GOT3 (cell line): ENCODE data around the gene DIS3L2.

Experiments
- DNase-seq: peaks from one replicate; lab custom pipeline; 2025; ENCODE audit warnings: mixed read lengths; lab: John Stamatoyannopoulos, UW

The DIS3L2 gene

GRCh38 chr2:231955758-231956472 is 5.6 kb upstream of the DIS3L2 start:
- DNase-seq = no peak

- no peak for DNase-seq
Observed at GRCh38 chr2:231957913-231958763, 3.4 kb upstream of the DIS3L2 start.

- no peak for DNase-seq
Observed at GRCh38 chr2:231960810-231961348, 634 bp upstream of the DIS3L2 start.

DNA sequence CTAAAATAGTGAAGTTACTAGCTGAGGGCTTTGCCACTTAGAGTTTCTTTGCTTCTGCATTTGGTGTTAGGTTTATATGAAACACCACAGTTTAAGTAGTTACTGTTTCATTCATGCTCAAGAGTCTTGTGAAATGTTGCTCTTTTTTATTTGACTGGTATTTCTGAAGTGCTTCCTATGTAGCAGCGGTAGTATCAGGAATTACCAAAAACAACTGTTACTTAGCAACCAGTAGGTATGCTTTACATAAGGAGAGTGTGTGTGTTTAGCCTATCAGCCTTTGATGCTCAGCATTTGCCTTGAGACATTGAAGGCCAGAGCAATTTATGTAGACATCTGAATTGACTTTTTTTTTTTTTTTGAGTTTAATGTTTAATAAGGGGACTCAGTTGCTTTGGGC is 3.6 kb downstream of the DIS3L2 start:
- DNase-seq = no peak

GRCh38 chr2:231966886-231967285 is 5.4 kb downstream of the DIS3L2 start:
- no peak for DNase-seq

- DNase-seq = no peak
Observed at GRCh38 chr2:231968820-231969219, 7.3 kb downstream of the DIS3L2 start.

DNA sequence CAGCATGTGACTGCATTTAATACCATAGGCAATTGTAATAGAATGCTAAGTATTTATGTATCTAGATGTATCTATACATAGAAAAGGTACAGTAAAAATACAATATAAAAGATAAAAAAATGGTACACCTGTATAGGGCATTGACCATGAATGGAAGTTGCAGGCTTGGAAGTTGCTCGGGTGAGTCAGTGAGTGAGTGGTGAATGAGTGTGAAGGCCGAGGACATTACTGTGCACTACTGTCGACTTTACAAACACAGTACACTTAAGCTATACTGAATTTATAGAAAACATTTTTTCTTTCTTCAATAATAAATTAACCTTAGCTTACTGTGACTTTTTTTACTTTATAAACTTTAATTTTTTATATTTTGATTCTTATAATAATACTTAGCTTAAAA is 8.9 kb downstream of the DIS3L2 start:
- no peak for DNase-seq

DNA sequence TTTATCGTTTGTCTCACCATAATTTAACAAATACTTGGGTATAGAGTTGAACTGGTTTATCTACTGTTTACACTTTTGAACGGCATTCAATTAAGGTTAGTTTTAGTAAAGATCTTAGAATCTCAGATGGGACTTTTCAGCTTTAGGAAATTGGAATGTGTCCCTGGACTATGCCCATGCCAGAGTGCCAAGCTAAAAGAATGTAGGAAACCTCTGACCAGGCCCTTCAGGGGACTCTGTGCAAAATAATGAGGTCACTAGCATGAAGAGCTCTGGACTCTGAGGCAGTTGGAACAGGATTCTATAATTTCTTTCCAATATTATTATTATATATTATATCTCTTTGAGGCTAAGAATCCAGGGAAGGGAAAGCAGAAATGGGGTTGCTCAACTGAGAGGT is 13.5 kb downstream of the DIS3L2 start:
- no peak for DNase-seq

GRCh38 chr2:231977430-231977829 is 15.9 kb downstream of the DIS3L2 start:
- no peak for DNase-seq

- DNase-seq = no peak
Observed at GRCh38 chr2:231984992-231985391, 23.5 kb downstream of the DIS3L2 start.

DNA sequence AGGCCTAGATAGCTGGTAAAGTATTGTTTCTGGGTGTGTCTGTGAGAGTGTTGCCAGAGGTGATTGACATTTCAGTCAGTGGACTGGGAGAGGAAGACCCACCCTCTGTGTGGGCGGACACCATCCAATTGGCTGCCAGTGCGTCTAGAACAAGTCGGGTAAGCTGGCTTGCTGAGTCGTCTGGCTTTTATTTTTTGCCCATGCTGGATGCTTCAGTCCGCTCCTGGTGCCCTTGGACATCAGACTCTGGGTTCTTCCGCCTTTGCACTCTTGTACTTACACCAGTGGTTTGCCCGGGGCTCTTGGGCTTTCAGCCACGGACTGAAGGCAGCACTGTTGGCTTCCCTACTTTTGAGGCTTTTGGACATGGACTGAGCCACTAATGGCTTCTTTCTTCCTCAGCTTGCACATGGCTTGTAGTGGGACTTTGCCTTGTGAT is 24.3 kb downstream of the DIS3L2 start:
- DNase-seq = no peak

DNA sequence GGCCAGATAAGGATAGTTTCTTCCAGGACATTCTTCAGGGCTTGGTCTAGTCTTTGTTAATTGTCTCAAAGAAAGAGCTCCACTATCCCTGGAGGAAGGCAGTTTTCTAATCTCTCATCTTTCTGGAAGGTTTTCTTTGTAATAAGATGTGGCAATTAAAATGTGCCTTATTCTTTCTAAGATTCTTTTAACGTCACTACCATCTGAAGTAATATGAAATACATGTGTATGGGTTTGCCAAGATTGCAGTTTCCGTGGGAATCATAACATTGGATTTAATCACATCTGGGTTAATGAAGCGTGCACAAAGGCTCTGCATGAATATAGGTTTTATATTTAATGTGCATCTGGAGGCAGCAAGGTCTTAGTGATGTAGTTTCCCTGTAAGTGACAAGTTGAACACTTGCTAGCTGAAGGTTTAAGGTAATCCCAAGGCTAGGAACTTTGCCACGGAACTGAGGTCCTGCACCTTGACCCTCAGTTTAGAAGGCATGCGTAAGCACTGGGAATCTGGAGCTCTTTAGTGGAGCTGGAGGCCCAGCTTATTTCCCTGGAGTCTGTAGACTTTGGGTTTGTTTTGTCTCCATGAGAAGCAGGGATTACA is 25.7 kb downstream of the DIS3L2 start:
- no peak for DNase-seq

GRCh38 chr2:231988179-231988866 is 26.8 kb downstream of the DIS3L2 start:
- no peak for DNase-seq

GRCh38 chr2:231991664-231992063 is 30.2 kb downstream of the DIS3L2 start:
- no peak for DNase-seq

DNA sequence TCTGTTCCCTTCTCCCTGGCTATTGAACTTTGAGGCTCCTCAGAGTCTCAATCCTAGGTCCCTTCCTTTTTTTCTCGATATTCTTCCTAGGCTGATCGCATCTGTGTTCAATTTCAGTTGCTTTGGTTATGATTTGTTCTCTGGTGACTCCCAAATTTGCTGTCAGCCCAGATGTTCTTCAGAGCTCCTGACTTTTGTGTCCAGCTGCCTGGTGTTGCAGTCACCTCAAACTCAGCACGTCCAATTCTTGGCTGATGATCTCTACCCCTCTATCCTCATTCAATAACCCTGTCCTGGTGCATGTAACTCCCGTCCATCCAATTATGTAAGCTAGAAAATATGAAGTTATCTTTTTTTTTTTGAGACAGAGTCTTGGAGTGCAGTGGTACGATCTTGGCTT is 31.4 kb downstream of the DIS3L2 start:
- no peak for DNase-seq

- no peak for DNase-seq
Observed at GRCh38 chr2:231996797-231997540, 35.5 kb downstream of the DIS3L2 start.

DNA sequence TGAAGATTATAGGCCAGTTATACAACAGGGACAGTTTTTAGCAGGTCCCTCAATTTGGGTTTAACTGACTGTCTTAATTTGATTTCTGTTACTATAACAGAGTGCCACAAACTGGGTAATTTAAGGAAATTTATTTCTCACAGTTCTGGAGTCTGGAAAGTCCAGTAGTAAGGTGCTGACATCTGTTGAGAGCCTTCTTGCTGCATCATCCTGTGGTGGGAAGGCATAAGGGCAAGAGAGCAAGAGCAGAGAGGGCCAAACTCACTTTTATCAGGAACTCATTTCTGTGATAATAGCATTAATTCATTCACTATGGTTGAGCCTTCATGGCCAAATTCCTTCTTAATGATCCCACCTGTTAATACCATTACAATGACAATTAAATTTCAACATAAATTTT is 36.5 kb downstream of the DIS3L2 start:
- no peak for DNase-seq

DNA sequence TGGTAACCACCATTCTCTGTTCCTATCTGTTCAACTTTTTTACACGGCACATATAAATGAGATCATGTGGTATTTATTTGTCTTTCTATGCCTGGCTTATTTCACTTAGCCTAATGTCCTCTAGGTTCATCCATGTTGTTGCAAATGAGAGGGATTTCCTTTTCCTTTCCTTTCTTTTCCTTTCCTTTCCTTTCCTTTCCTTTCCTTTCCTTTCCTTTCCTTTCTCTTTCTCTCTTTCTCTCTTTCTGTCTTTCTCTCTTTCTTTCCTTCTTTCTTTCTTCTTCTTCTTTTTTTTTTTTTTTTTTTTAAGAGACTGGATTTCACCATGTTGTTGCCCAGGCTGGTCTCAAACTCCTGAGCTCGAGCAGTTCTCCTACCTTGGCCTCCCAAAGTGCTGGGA is 38.9 kb downstream of the DIS3L2 start:
- DNase-seq = no peak

DNA sequence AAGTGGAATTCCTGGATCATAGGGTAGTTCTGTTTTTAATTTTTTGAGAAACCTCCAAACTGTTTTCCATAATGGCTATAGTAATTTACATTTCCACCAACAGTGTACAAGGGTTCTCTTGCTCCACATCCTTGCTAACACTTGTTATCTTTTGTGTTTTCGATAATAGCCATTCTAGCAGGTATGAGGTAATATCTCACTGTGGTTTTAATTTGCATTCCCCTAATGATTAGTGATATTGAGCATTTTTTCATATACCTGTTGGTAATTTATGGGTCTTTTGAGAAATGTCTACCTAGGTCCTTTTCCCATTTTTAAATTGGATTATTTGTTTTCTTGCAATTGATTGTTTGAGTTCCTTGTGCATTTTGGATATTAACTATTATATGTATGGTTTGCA is 39.6 kb downstream of the DIS3L2 start:
- no peak for DNase-seq

DNA sequence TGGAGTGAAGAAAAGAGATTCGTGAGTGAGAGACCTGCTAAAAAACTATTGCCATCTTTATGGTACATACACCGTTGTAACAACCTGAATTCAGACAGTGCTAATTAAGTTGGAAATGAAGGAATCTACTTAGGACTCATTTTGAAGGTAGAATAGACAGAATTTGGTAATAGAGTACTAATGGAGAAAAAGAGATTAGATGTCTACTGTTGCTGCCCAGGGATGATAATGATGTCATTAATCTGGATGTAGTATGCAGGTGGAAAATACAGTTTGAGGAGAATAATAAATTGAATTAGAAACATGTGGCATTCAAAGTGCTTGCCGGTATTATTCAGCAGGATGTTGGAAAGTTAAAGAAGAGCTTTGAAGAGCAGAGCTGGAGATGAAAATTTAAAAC is 44.7 kb downstream of the DIS3L2 start:
- DNase-seq = no peak

DNA sequence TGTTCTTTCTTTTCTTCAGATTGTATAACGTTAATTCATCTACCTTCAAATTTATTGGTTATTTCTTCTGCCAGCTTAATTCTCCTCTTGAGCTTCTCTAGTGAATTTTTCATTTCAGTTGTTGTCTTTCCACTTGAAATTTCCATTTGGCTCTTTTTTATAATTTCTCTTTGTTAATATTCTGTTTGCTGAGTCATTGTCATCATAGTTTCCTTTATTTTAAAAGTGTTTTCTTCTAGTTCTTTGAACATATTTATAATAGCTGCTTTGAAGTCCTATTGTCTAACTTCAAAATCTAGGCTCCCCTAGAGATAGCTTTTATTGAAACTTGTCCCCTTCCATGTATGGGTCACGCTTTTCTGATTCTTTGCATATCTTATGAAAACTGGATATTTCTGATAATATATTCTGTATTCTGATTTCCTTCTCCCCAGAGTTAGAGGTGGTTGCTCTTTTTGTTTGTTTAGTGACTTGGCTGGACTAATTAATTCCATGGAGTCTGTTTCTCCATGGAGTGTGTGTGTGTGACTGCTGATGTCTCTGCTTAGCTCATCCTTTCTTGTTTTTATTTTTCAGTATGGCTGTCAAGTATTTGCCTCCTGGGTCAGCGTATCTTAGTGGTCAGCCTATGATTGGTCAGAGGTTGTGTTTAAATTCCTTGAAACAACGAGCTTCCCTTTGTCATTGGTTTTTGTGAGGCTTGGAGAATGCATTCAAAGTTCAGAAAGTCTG is 47.6 kb downstream of the DIS3L2 start:
- no peak for DNase-seq
